Stomach (tissue), 9 donors: ENCODE results near the gene WASF3. TPM values are rescaled to one million over a fixed set of nuclear protein-coding genes. Genes with fewer than 3 reads are reported as not detected.

Source experiments
- DNase-seq, 2 donors: peaks; one replicate each; pipeline versions ENCODE4 v3.0.0 to v3.0.0-alpha.2; 2013 to 2019
- H3K27ac ChIP-seq, 5 donors: fragments of 200-600 bp in 4 of 5; sonication (generic) in 4 of 5; one replicate each; pipeline ENCODE4 v1.5.1; 2013 to 2019; ENCODE audit warnings: mild to moderate bottlenecking in 1 of 5, moderate library complexity in 1 of 5
- H3K27me3 ChIP-seq, 3 donors: fragments of 200-600 bp; sonication (generic); one replicate each; pipeline ENCODE4 v1.5.1; 2017 to 2019; ENCODE audit warnings: mixed run types in 1 of 3
- H3K36me3 ChIP-seq, 4 donors: fragments of 200-600 bp; sonication (generic); 1 replicate in 3 of 4; 2 replicates in 1 of 4; pipeline ENCODE4 v1.5.1; 2016 to 2019
- H3K4me1 ChIP-seq, 4 donors: fragments of 200-600 bp; sonication (generic); one replicate each; pipeline ENCODE4 v1.5.1; 2016 to 2019
- H3K4me3 ChIP-seq, 4 donors: fragments of 200-600 bp; sonication (generic) in 3 of 4; one replicate each; pipeline ENCODE4 v1.5.1; 2016 to 2019; ENCODE audit warnings: mild to moderate bottlenecking in 1 of 4
- H3K9me3 ChIP-seq, 4 donors: fragments of 200-600 bp; sonication (generic); one replicate each; pipeline ENCODE4 v1.5.1; 2016 to 2019
- EP300 ChIP-seq: sonication (generic); formaldehyde crosslinking; IDR thresholded peaks from one replicate; pipeline ENCODE4 v1.6.1; 2017; ENCODE audit warnings: antibody characterized with exemption
- POLR2A ChIP-seq, 4 donors: fragments of 450-650 bp; IDR thresholded peaks; one replicate each; pipeline ENCODE4 v1.6.1; 2016; ENCODE audit warnings: antibody characterized with exemption in 4 of 4, control low read depth in 2 of 4, mild to moderate bottlenecking in 1 of 4, moderate library complexity in 1 of 4
- POLR2AphosphoS5 ChIP-seq, 3 donors: sonication (generic); formaldehyde crosslinking; IDR thresholded peaks; one replicate each; pipeline ENCODE4 v1.6.1; 2016; ENCODE audit warnings: antibody characterized with exemption in 3 of 3
- WGBS, 5 donors: extraction: QIAGEN DNeasy Blood & Tissue Kit in 3 of 5; methylation state at CpG; one replicate each; pipeline versions ENCODE4 v1.1.5 to v1.1.7; 2013 to 2018; 5-methylcytosine and 5-hydroxymethylcytosine counted together
- intact Hi-C: fragments of 100-400 bp; cut with DNase I; formaldehyde crosslinking; loops from one replicate; pipeline ENCODE4 v1.15.1; 2023; ENCODE audit warnings: low total_unique reads
- polyA plus RNA-seq, 3 donors: library from polyadenylated mRNA; stranded (reverse); fragments of 200-250 nt; gene quantifications; one replicate each; pipeline ENCODE4 v1.2.3, GENCODE V29; 2013
- total RNA-seq, 5 donors: library from RNA; depleted of rRNA; stranded (reverse); fragments of >200 nt; gene quantifications; one replicate each; pipeline versions ENCODE4 v1.1.0 to v1.2.3, GENCODE V29; 2014 to 2016
- TF ChIP-seq, protein P1 (sequence below), 7 experiments: fragments of 450-650 bp in 4 of 7; fragments of 200-600 bp in 3 of 7; sonication (generic) in 3 of 7; IDR thresholded peaks; one replicate each; pipeline ENCODE4 v1.5.1; 2016 to 2019; ENCODE audit warnings: antibody characterized with exemption in 7 of 7, control low read depth in 2 of 7, mild to moderate bottlenecking in 1 of 7
- donor health status: healthy with polysubstance abuse.
- donor health status: Bipolar disorder and iron deficiency.
- donor health status: healthy.

WASF3 gene
- total and polyA plus RNA-seq, 8 donors = 0.87 to 12.8 (median 10.2) TPM

DNA sequence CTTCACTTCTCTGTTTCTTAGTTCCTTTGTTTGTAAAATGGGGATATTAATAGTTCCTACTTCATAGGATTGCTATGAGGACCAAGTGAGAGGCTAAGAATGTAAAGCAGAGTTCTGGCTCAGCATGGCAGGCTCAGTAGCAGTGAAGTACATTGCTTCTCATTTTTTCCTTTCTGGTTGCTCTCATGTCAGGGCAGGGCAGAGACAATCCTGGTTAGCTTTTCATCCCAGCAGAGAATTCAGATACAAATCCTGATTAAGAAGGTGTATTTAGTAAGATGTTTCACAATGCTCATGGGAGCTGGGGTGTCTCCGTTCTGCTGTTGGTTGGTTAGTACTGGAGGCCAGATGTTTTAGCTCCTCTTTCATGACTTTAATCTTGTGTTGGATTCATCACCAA lies 42.9 kb downstream of the WASF3 start:
- peak in 1 of 3 donors; percentile 6 for TF ChIP-seq POLR2AphosphoS5 (IDR thresholded peaks at IDR 0.05)
- TF ChIP-seq, protein P1, sequence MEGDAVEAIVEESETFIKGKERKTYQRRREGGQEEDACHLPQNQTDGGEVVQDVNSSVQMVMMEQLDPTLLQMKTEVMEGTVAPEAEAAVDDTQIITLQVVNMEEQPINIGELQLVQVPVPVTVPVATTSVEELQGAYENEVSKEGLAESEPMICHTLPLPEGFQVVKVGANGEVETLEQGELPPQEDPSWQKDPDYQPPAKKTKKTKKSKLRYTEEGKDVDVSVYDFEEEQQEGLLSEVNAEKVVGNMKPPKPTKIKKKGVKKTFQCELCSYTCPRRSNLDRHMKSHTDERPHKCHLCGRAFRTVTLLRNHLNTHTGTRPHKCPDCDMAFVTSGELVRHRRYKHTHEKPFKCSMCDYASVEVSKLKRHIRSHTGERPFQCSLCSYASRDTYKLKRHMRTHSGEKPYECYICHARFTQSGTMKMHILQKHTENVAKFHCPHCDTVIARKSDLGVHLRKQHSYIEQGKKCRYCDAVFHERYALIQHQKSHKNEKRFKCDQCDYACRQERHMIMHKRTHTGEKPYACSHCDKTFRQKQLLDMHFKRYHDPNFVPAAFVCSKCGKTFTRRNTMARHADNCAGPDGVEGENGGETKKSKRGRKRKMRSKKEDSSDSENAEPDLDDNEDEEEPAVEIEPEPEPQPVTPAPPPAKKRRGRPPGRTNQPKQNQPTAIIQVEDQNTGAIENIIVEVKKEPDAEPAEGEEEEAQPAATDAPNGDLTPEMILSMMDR (IDR thresholded peaks at IDR 0.05) = no peak
- peak overlapping the region in 1 of 5 donors; percentile 29 for H3K27ac ChIP-seq
- peaks cover 0 to 14% (median 0%) of the 10 kb centered on the region in 4 donors for H3K9me3 ChIP-seq
- 82 to 91% (median 86%) methylated on average over 1 of the region's 1 CpG for WGBS, 5 donors
- intact Hi-C loops = no loop called here
- no peak overlapping the region for H3K4me3 ChIP-seq
- DNase-seq = no peak
- H3K4me1 ChIP-seq = peaks cover 0 to 50% (median 19%) of the 10 kb centered on the region in 4 donors
- no peaks in the 10 kb centered on the region for H3K27me3 ChIP-seq
- no peaks in the 10 kb centered on the region for H3K36me3 ChIP-seq

GRCh38 chr13:26601669-26602068 lies 44.2 kb downstream of the WASF3 start:
- Histone ChIP-seq H3K4me1 (peaks cover 0 to 55% (median 22%) of the 10 kb centered on the region in 4 donors), H3K4me3 (no peak overlapping the region), H3K27ac (no peak overlapping the region), H3K9me3 (peaks cover 0 to 6% (median 0%) of the 10 kb centered on the region in 4 donors), H3K36me3 (no peaks in the 10 kb centered on the region), H3K27me3 (no peaks in the 10 kb centered on the region)
- 40 to 54% (median 41%) methylated on average over 2 of the region's 2 CpGs for WGBS, 5 donors
- intact Hi-C loops = no loop called here
- TF ChIP-seq POLR2A (IDR thresholded peaks at IDR 0.05) = no peak
- TF ChIP-seq POLR2AphosphoS5 (IDR thresholded peaks at IDR 0.05) = no peak
- no peak for TF ChIP-seq EP300
- TF ChIP-seq, protein P1 (IDR thresholded peaks at IDR 0.05) = no peak
- DNase-seq = peak in 1 of 2 donors; percentile 34

GRCh38 chr13:26602783-26603182 lies 45.3 kb downstream of the WASF3 start:
- intact Hi-C loops = no loop called here
- Histone ChIP-seq H3K27ac (no peak overlapping the region), H3K27me3 (no peaks in the 10 kb centered on the region), H3K36me3 (no peaks in the 10 kb centered on the region), H3K4me1 (peaks cover 0 to 55% (median 22%) of the 10 kb centered on the region in 4 donors), H3K4me3 (no peak overlapping the region), H3K9me3 (no peaks in the 10 kb centered on the region)
- DNase-seq = no peak
- WGBS, 5 donors = 74 to 90% (median 83%) methylated on average over 3 of the region's 3 CpGs
- TF ChIP-seq, protein P1 (IDR thresholded peaks at IDR 0.05) = no peak
- TF ChIP-seq POLR2AphosphoS5 (IDR thresholded peaks at IDR 0.05) (no peak), POLR2A (IDR thresholded peaks at IDR 0.05) (no peak), EP300 (no peak)

DNA sequence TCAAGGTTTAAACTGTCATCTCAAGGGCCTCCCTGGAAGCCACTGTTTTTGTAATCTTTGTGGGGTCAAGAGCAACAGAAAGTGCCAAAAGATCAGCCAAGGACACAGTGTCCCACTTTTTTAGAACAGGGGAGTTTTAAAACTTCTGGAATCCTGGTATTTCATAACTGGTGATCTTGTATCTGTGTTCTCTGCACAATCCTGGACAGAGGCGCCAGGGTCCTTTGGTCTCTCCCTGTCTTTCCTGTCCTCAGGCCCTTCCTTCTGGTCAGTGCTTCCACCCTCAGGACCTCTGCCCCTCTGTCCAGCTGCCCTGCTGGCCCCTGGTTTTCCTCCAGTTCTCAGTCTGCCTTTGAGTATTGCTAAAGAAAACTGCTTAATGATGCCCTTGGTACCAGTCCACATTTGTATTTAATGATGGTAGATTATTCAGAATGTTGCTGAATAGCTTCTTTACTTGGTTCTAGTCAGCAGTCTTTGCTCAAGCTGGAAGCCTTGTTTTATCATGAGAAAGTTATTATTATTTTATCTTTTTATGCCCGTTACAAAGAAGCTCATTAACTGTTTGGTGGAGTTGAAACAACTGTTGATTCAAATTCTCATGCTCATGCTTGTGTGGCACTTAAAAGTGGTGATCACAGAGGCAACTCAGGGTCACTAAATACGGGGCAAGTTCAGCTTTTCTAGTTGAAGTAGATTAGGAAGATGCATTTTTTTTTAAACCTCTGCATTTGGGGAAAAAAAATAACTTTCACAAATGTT lies 47.5 kb downstream of the WASF3 start:
- intact Hi-C loops = no loop called here
- DNase-seq = no peak
- H3K36me3 ChIP-seq = no peaks in the 10 kb centered on the region
- peaks cover 0 to 46% (median 20%) of the 10 kb centered on the region in 4 donors for H3K4me1 ChIP-seq
- peak overlapping the region in 3 of 5 donors; percentile 2 to 53 (median 46) for H3K27ac ChIP-seq
- H3K27me3 ChIP-seq = no peaks in the 10 kb centered on the region
- H3K9me3 ChIP-seq = no peaks in the 10 kb centered on the region
- WGBS, 5 donors = 57 to 70% (median 67%) methylated on average over 3 of the region's 3 CpGs
- peak in 1 of 3 donors; percentile 39 for TF ChIP-seq POLR2AphosphoS5 (IDR thresholded peaks at IDR 0.05)
- TF ChIP-seq POLR2A (IDR thresholded peaks at IDR 0.05) = no peak
- TF ChIP-seq, protein P1 (IDR thresholded peaks at IDR 0.05) = no peak
- no peak for TF ChIP-seq EP300
- H3K4me3 ChIP-seq = no peak overlapping the region
